Calu3 (cell line): ENCODE data around the gene SNRNP25. TPM values are rescaled to one million over a fixed set of nuclear protein-coding genes. Genes with fewer than 3 reads are reported as not detected.
A peak's percentile ranks its signal among the peaks of the same experiment; 100 is the strongest.

Source experiments
- BruUV-seq: library from RNA; stranded (reverse); fragments of 400-500 nt; replicated peaks from 2 replicates; lab custom pipeline; 2021; lab: Mats Ljungman, UMichigan
- CTCF ChIA-PET: fragments of 300-600 bp; sonication (Branson Sonifier 250); formaldehyde crosslinking; loops from one replicate; lab custom pipeline; 2022; ENCODE audit warnings: antibody characterized with exemption; lab: Charles Lee
- DNase-seq: peaks from one replicate; pipeline ENCODE4 v3.0.0; 2022
- H3K27ac Mint-ChIP-seq: one replicate; pipeline ENCODE4 v1.8.0; 2022; ENCODE audit warnings: mixed read lengths; ENCODE audit not compliant: unreplicated experiment
- H3K27me3 Mint-ChIP-seq: one replicate; pipeline ENCODE4 v1.8.0; 2022; ENCODE audit warnings: mixed read lengths; ENCODE audit not compliant: unreplicated experiment
- H3K36me3 Mint-ChIP-seq: one replicate; pipeline ENCODE4 v1.8.0; 2022; ENCODE audit warnings: mild to moderate bottlenecking, moderate library complexity, mixed read lengths; ENCODE audit not compliant: insufficient read depth, unreplicated experiment
- H3K4me1 Mint-ChIP-seq: one replicate; pipeline ENCODE4 v1.8.0; 2022; ENCODE audit warnings: mild to moderate bottlenecking, low read depth, mixed read lengths; ENCODE audit not compliant: unreplicated experiment
- H3K4me3 Mint-ChIP-seq: one replicate; pipeline ENCODE4 v1.8.0; 2022; ENCODE audit warnings: mild to moderate bottlenecking, low read depth, moderate library complexity, mixed read lengths; ENCODE audit not compliant: unreplicated experiment
- H3K9me3 Mint-ChIP-seq: one replicate; pipeline ENCODE4 v1.8.0; 2022; ENCODE audit warnings: low read depth, mixed read lengths; ENCODE audit not compliant: unreplicated experiment
- CTCF ChIP-seq: fragments of 200-600 bp; IDR thresholded peaks from one replicate; pipeline ENCODE4 v1.8.0; 2022; ENCODE audit warnings: antibody characterized with exemption; ENCODE audit not compliant: unreplicated experiment
- intact Hi-C: fragments of 100-400 bp; cut with micrococcal nuclease; formaldehyde crosslinking; loops from one replicate; pipeline ENCODE4 v1.10.0; 2022; ENCODE audit not compliant: unreplicated experiment
- total RNA-seq: library from RNA; stranded (reverse); gene quantifications from 2 replicates; pipeline ENCODE4 v1.2.3, GENCODE V29; 2022

SNRNP25 gene
- total RNA-seq, 1 experiment from 2014 or later: 38.7 TPM

- no peak overlapping the region for H3K27ac Mint-ChIP-seq
- no TSS peak for BruUV-seq
- peaks cover 69% of the 10 kb centered on the region for H3K36me3 Mint-ChIP-seq
- DNase-seq: no peak
- H3K9me3 Mint-ChIP-seq: no peaks in the 10 kb centered on the region
- no peaks in the 10 kb centered on the region for H3K27me3 Mint-ChIP-seq
- peaks cover 40% of the 10 kb centered on the region for H3K4me1 Mint-ChIP-seq
- TF ChIP-seq CTCF: no peak
- intact Hi-C loops: no loop called here
- CTCF ChIA-PET: interaction anchor here (0.6 kb wide), 1 partner anchor 22 kb away, joined by 3 read pairs; no protein-coding TSS in a partner anchor
- no peak overlapping the region for H3K4me3 Mint-ChIP-seq
Observed at GRCh38 chr16:74051-74746, 20.6 kb downstream of the SNRNP25 start.

DNA sequence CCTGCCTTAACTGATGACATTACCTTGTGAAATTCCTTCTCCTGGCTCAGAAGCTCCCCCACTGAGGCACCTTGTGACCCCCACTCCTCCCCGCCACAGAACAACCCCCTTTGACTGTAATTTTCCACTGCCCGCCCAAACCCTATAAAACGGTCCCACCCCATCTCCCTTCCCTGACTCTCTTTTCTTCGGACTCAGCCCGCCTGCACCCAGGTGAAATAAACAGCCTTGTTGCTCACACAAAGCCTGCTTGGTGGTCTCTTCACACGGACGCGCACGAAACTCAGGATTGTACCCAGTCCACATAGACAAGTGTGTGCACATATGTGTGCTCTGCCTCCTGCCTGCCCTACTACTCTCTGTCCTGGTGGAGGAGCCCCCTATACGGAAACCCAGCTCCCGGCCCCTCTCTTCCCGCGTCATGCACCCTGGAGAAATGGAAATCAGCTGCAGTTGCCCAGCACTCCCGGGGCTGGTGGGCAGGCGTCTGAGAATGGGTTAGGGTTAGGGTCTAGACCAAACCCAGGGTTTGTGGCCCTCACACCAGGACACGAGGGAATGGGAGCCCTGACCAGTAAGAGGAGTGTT lies 21.2 kb downstream of the SNRNP25 start:
- BruUV-seq: no TSS peak
- CTCF ChIA-PET: interaction anchor here (0.6 to 1.1 kb wide), 2 partner anchors 9 to 22 kb away, joined by 3 to 4 read pairs; no protein-coding TSS in a partner anchor
- TF ChIP-seq CTCF: no peak
- intact Hi-C loops: no loop called here
- DNase-seq: no peak
- Mint-ChIP-seq H3K4me3 (no peak overlapping the region), H3K4me1 (peaks cover 40% of the 10 kb centered on the region), H3K9me3 (no peaks in the 10 kb centered on the region), H3K36me3 (peaks cover 76% of the 10 kb centered on the region), H3K27ac (no peak overlapping the region), H3K27me3 (no peaks in the 10 kb centered on the region)

- intact Hi-C loops: no loop called here
- H3K27ac Mint-ChIP-seq: no peak overlapping the region
- no peaks in the 10 kb centered on the region for H3K27me3 Mint-ChIP-seq
- no peaks in the 10 kb centered on the region for H3K9me3 Mint-ChIP-seq
- CTCF ChIA-PET: interaction anchor here (1.1 kb wide), 1 partner anchor 10 kb away, joined by 4 read pairs; no protein-coding TSS in a partner anchor
- peaks cover 34% of the 10 kb centered on the region for H3K4me1 Mint-ChIP-seq
- peaks cover 82% of the 10 kb centered on the region for H3K36me3 Mint-ChIP-seq
- BruUV-seq: no TSS peak
- DNase-seq: no peak
- peak overlapping the region; percentile 80 for H3K4me3 Mint-ChIP-seq
- TF ChIP-seq CTCF: no peak
Observed at GRCh38 chr16:75580-76501, 22.2 kb downstream of the SNRNP25 start.
